Loucy (cell line): Measurements from ENCODE around the gene IGLL1.

Experiments
- H2AFZ ChIP-seq: fragments of 200-600 bp; sonication (generic); 2 replicates; pipeline ENCODE4 v1.6.0; 2016; ENCODE audit warnings: antibody characterized with exemption, mild to moderate bottlenecking, low read length, moderate library complexity
- H3F3A ChIP-seq: fragments of 200-600 bp; 2 replicates; pipeline ENCODE4 v1.6.0; 2016; ENCODE audit warnings: antibody characterized with exemption, low read depth, mild to moderate bottlenecking
- H3K27me3 ChIP-seq: fragments of 200-600 bp; sonication (generic); 2 replicates; pipeline ENCODE4 v1.6.1; 2014; ENCODE audit warnings: low read length, mild to moderate bottlenecking; ENCODE audit not compliant: insufficient read depth, poor library complexity, severe bottlenecking
- H3K36me3 ChIP-seq: fragments of 200-600 bp; sonication (generic); 2 replicates; pipeline ENCODE4 v1.6.1; 2016; ENCODE audit warnings: low read length; ENCODE audit not compliant: insufficient read depth
- H3K4me1 ChIP-seq: fragments of 200-600 bp; sonication (generic); 2 replicates; pipeline ENCODE4 v1.5.1; 2014; ENCODE audit warnings: low read length, mild to moderate bottlenecking; ENCODE audit not compliant: insufficient read depth, poor library complexity, severe bottlenecking
- H3K4me2 ChIP-seq: fragments of 200-600 bp; sonication (generic); 2 replicates; pipeline ENCODE4 v1.6.0; 2014; ENCODE audit warnings: antibody characterized with exemption, low read length, low read depth, mild to moderate bottlenecking; ENCODE audit not compliant: poor library complexity, severe bottlenecking
- H3K4me3 ChIP-seq: fragments of 200-600 bp; sonication (generic); 2 replicates; pipeline ENCODE4 v1.5.1; 2014; ENCODE audit warnings: low read length, mild to moderate bottlenecking, mixed read lengths; ENCODE audit not compliant: poor library complexity, severe bottlenecking
- H3K79me2 ChIP-seq: fragments of 200-600 bp; sonication (generic); 2 replicates; pipeline ENCODE4 v1.6.1; 2014; ENCODE audit warnings: low read length; ENCODE audit not compliant: insufficient read depth
- H3K9ac ChIP-seq: fragments of 200-600 bp; sonication (generic); 2 replicates; pipeline ENCODE4 v1.6.0; 2014; ENCODE audit warnings: mild to moderate bottlenecking, low read depth, low read length, moderate library complexity; ENCODE audit not compliant: poor library complexity, severe bottlenecking
- H3K9me2 ChIP-seq: fragments of 200-600 bp; sonication (generic); replicated peaks from 2 replicates; pipeline ENCODE4 v1.6.1; 2016; ENCODE audit warnings: low read depth, low read length, mixed read lengths
- H3K9me3 ChIP-seq: fragments of 200-600 bp; sonication (generic); 2 replicates; pipeline ENCODE4 v1.6.1; 2014; ENCODE audit warnings: mild to moderate bottlenecking, antibody characterized with exemption, low read length, low read depth; ENCODE audit not compliant: insufficient read depth
- H4K20me1 ChIP-seq: fragments of 200-600 bp; sonication (generic); 2 replicates; pipeline ENCODE4 v1.6.0; 2014; ENCODE audit warnings: antibody characterized with exemption, low read length, mild to moderate bottlenecking; ENCODE audit not compliant: insufficient read depth, poor library complexity, severe bottlenecking
- CTCF ChIP-seq: fragments of 200-600 bp; sonication (generic); conservative IDR thresholded peaks from 2 replicates; pipeline ENCODE4 v1.5.1; 2014; ENCODE audit warnings: mild to moderate bottlenecking, antibody characterized with exemption, low read length
- EZH2phosphoT487 ChIP-seq: fragments of 200-600 bp; IDR thresholded peaks from 2 replicates; pipeline ENCODE4 v1.6.1; 2018; ENCODE audit warnings: antibody characterized with exemption, mild to moderate bottlenecking, moderate library complexity, borderline replicate concordance

IGLL1 gene

GRCh38 chr22:23533328-23533762 lies 46.7 kb downstream of the IGLL1 start:
- H3K4me2 ChIP-seq = no peak overlapping the region
- H4K20me1 ChIP-seq = no peaks in the 10 kb centered on the region
- no peaks in the 10 kb centered on the region for H3F3A ChIP-seq
- H2AFZ ChIP-seq = peak overlapping the region; percentile 40; the same call in 1 of the 2 replicates
- no peaks in the 10 kb centered on the region for H3K36me3 ChIP-seq
- no peaks in the 10 kb centered on the region for H3K9me3 ChIP-seq
- no peaks in the 10 kb centered on the region for H3K9me2 ChIP-seq
- H3K79me2 ChIP-seq = no peaks in the 10 kb centered on the region
- H3K9ac ChIP-seq = peak overlapping the region; percentile 50
- peaks cover 34% of the 10 kb centered on the region for H3K4me1 ChIP-seq
- H3K4me3 ChIP-seq = no peak overlapping the region
- TF ChIP-seq EZH2phosphoT487 (no peak), CTCF (peak; percentile 38)
- H3K27me3 ChIP-seq = no peaks in the 10 kb centered on the region

- H3K9ac ChIP-seq = peak overlapping the region; percentile 50
- no peaks in the 10 kb centered on the region for H3K36me3 ChIP-seq
- no peaks in the 10 kb centered on the region for H3K9me3 ChIP-seq
- no peaks in the 10 kb centered on the region for H3F3A ChIP-seq
- no peak overlapping the region; the same call in 1 of the 2 replicates for H2AFZ ChIP-seq
- H3K4me2 ChIP-seq = no peak overlapping the region
- H3K27me3 ChIP-seq = no peaks in the 10 kb centered on the region
- no peak overlapping the region for H3K4me3 ChIP-seq
- no peaks in the 10 kb centered on the region for H3K9me2 ChIP-seq
- no peaks in the 10 kb centered on the region for H3K79me2 ChIP-seq
- H3K4me1 ChIP-seq = peaks cover 31% of the 10 kb centered on the region
- H4K20me1 ChIP-seq = no peaks in the 10 kb centered on the region
- TF ChIP-seq EZH2phosphoT487 (no peak), CTCF (no peak)
These were observed 47.4 kb downstream of the IGLL1 start for GRCh38 chr22:23532731-23533130.

- Histone ChIP-seq H3K27me3 (no peaks in the 10 kb centered on the region), H3K9ac (no peak overlapping the region)
These were observed 48.0 kb downstream of the IGLL1 start for GRCh38 chr22:23531966-23532705.

More at GRCh38 chr22:23531966-23532705, 48.0 kb downstream of the IGLL1 start:
- Histone ChIP-seq H3K4me3 (no peak overlapping the region), H3K4me2 (no peak overlapping the region), H3K36me3 (no peaks in the 10 kb centered on the region), H3K9me2 (no peaks in the 10 kb centered on the region), H2AFZ (no peak overlapping the region), H3K79me2 (no peaks in the 10 kb centered on the region), H3F3A (no peaks in the 10 kb centered on the region), H3K9me3 (no peaks in the 10 kb centered on the region), H4K20me1 (no peaks in the 10 kb centered on the region), H3K4me1 (peaks cover 25% of the 10 kb centered on the region)
- TF ChIP-seq CTCF = no peak
- TF ChIP-seq EZH2phosphoT487 = no peak
